Middle frontal gyrus (tissue), 1 donor: Measurements from ENCODE around the gene PTHLH.

Experiments used
- DNase-seq: peaks from one replicate; pipeline ENCODE4 v3.0.0-alpha.2; 2015; ENCODE audit warnings: low spot score; ENCODE audit errors: extremely low spot score

Gene PTHLH

GRCh38 chr12:27974735-27975221 lies 2.2 kb upstream of the PTHLH start:
- no peak for DNase-seq

GRCh38 chr12:27973487-27973890 lies 956 bp upstream of the PTHLH start:
- no peak for DNase-seq

GRCh38 chr12:27971606-27972005 lies 927 bp downstream of the PTHLH start:
- DNase-seq = no peak

- DNase-seq = no peak
Observed at GRCh38 chr12:27971121-27971489, 1.4 kb downstream of the PTHLH start.

- DNase-seq = no peak
Observed at GRCh38 chr12:27970401-27971120, 2.0 kb downstream of the PTHLH start.

DNA sequence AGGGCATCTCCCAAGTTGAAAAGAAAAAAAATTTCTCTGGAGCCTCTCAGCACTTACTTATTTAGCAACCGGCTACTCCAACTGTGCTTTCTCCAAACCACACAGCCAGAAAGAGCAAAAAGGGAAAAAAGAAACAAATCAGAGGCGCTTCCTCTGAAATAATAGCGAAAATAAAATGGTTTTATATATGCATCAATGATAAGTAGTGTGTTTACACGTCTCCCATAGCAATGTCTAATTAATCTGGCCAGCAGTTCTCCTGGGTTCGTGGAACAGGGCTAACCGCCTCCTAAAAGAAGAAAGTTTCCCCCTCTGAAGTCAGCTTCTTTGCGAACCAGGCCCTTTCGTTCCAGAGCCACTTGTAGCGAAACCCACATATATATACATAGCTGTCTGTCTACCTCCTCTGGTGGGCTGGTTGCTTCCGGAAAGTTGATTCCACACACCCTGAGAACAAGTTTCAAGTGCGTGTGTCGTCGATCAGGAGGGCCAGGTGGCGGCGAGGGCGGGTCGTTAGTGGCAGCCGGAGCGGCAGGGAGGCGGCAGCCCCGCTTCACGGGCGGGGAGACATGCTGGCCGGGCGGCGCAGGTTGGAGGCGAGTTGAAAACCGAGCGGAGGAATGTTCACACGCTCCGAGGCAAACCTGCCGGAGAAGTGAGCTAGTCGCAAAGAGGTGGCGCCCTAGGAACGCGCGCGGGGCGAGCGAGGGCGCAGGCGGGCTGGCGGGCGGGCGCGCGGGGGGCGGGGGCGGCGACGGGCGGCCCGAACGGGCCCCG lies 2.7 kb downstream of the PTHLH start:
- DNase-seq = no peak

GRCh38 chr12:27968972-27969623 lies 3.4 kb downstream of the PTHLH start:
- no peak for DNase-seq

- no peak for DNase-seq
Observed at GRCh38 chr12:27967551-27968054, 4.9 kb downstream of the PTHLH start.

DNA sequence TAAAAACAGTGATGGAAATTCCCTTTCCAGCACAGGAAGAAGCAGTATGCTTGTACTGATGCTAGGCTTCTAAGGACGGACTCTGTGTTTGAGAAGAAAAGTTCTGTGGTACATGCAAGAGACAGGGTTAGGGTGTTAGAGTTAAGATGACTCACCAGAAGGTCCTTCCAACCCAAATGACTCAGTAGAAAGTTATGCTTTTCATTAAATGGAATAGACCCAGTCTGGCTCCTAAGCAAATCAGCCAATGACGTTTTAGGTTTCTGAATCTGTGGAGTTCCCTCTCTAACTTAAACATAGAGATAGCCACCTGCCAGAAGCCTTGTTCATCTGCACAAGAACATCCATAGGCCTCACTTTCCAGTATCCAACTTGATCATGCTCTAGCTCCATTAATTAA lies 5.7 kb downstream of the PTHLH start:
- DNase-seq = no peak

- DNase-seq = no peak
Observed at GRCh38 chr12:27965966-27966365, 6.6 kb downstream of the PTHLH start.

DNA sequence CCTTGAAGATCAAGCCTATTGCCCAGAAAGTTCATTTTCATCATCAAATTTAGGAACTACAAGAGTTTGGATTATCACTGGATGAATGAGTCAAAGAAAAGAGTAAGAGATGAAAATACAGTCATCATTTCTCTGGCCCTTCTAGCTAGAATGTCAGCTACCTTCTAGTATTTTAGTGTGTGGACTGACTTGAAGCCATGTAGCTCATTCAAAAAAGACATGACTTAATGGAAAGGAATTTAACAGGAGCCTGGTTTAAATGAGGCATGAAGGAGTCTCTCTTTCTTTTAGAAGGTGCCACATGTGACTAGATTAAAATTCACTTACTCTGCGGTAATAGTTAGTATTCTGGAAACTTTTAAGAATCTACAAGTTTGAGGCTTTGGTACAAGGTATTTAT lies 7.1 kb downstream of the PTHLH start:
- no peak for DNase-seq

GRCh38 chr12:27964123-27964522 lies 8.4 kb downstream of the PTHLH start:
- DNase-seq = no peak

GRCh38 chr12:27960821-27961220 lies 11.7 kb downstream of the PTHLH start:
- no peak for DNase-seq

DNA sequence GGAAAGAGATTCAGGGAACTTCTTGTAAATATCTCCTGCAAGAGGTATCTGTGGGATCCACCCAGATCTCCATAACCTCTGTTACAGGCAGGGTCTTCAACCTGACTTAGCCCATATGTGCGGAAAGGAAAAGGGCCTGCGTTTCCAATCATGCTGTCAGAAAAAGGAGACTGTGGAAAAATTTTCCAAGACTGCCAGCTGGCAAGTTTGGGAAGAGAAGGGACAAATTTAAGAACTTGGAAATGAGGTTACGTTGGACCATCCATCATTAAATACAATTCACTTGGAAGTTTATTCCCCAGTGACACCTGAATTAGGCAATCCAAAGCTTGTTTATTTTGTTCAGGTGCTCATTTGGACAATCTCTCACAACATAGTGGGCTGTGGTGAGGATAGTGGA lies 13.9 kb downstream of the PTHLH start:
- no peak for DNase-seq

GRCh38 chr12:27957366-27957765 lies 15.2 kb downstream of the PTHLH start:
- no peak for DNase-seq

DNA sequence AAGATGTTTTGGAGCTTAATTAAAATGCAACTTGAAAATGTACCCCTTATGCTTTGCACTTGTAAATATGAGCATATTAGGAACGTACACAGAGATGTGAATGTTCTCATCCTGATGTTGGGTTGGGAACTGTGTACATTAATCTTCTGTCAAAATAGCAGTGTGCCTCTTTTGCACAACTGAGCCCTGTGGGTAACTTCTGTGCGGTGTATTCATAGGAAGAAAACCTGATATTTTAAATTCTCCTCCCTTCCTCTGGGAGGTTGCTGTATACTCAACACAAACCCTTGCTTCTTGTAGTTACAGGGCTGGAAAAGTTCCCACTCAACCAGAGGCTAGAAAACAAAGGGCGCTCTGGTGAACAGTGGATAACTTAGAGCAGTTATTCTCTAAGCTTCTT lies 18.7 kb downstream of the PTHLH start:
- DNase-seq = no peak

GRCh38 chr12:27953348-27953747 lies 19.2 kb downstream of the PTHLH start:
- no peak for DNase-seq

DNA sequence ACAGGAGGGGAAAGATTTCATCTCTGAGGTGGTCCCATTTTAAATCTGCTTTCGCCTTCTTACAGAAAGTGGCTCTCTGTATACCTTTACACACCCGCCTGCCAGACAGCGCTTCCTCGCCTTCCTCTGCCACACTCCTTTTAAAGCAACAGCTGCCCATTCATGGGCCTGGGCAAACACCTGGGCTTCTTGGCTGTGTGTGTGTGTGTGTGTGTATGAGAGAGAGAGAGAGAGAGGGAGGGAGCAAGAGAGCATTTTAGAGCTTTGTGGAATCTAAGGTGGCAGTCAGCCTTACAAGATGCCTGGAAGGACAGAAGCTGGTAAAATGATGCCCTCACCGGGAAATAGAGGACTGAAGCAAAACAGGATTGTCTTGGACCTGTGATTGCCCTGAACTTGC lies 20.0 kb downstream of the PTHLH start:
- no peak for DNase-seq

DNA sequence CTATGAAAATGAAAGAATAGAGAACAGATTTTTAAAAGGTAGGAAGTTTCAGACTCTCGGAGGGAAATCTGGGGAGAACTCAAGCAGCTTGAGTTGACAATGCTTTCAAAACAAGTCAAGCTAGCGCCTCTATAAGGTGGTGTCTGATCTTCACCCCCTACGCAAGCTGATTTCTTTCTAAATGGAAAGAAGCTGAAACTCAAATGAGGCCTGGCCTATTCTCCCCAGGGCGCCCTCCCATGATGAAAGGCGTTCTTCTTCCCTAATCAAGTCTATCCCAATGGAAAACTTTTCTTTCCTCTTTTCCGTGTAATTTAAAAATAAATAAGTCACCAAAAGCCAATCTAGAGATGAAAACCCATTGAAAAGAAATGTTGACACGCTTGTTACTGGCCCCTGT lies 20.6 kb downstream of the PTHLH start:
- no peak for DNase-seq

- no peak for DNase-seq
Observed at GRCh38 chr12:27946421-27946820, 26.1 kb downstream of the PTHLH start.

DNA sequence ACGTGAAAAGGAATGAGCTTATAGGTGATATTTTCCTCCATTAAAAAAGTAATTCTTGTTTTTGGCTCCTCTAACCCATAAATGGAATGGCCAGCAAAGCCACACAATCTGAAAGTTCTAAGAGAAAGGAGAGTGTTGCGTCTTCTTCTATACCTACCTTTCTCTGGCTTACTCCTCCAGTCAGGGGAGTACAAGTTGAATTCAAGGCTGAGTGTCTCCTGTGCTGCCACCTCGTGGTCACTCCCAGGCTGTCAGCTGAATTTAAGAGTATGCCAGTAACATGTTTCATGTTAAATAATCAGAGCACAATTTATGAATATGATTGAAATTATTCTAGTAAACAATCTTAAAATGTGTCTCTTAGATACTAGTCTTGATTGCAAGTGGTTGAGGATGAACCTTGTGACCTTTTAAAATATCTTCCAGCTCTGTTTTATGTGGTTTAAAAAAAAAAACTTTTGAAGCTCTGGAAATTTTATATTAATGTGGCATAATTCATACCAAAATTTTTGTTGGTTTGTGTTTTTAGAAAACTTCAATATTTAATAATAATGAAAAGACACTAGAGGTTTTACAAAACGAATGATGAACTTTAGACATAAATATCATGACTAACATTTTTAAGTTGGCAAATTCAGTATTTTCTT lies 31.7 kb downstream of the PTHLH start:
- DNase-seq = no peak

DNA sequence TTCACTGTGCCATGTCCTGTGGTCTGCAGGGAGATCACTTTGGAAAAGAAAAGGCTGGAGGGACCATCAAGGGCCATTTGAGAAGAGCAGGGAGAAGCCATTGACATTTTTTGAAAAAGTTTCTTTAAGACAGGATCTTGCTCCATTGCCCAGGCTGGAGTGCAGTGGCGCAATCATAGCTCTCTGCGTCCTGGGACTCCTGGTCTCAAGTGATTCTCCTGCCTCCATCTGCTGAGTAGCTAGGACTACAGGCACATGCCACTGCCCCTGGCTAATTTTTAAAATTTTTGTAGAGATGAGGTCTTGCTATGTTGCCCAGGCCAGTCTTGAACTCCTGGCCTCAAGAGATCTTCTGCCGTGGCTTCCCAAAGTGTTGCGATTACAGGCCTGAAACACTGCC lies 32.3 kb downstream of the PTHLH start:
- no peak for DNase-seq
